B cell (primary cell): ENCODE results near the gene RIT2. TPM values are rescaled to one million over a fixed set of nuclear protein-coding genes. Genes with fewer than 3 reads are reported as not detected.

Experiments
- ATAC-seq: fragments of 200-7000 bp; cut with Tn5 transposase; one replicate; pipeline ENCODE4 v1.10.0; 2021; ENCODE audit warnings: low read depth, mild to moderate bottlenecking, moderate number of reproducible peaks, moderate library complexity
- CTCF ChIA-PET: fragments of 350-600 bp; sonication (Branson Sonifier 250); formaldehyde crosslinking; loops from one replicate; lab custom pipeline; 2021; ENCODE audit warnings: antibody characterized with exemption, inconsistent platforms; lab: Charles Lee
- POLR2A ChIA-PET: fragments of 350-600 bp; sonication (Branson Sonifier 250); formaldehyde crosslinking; loops from one replicate; lab custom pipeline; 2021; ENCODE audit warnings: antibody characterized with exemption; lab: Charles Lee
- DNase-seq: peaks from one replicate; pipeline ENCODE4 v3.0.0; 2013
- H2AFZ ChIP-seq: 2 replicates; pipeline ENCODE4 v1.6.1; 2012; ENCODE audit warnings: mild to moderate bottlenecking, low read depth, low read length; ENCODE audit not compliant: insufficient read depth, poor library complexity, severe bottlenecking
- H3K27ac ChIP-seq, 2 donors: 1 replicate in 1 of 2; 2 replicates in 1 of 2; pipeline ENCODE4 v1.5.1; 2012 to 2013; ENCODE audit warnings: low read length in 2 of 2, mild to moderate bottlenecking in 2 of 2, moderate library complexity in 1 of 2
- H3K27me3 ChIP-seq, 4 experiments: fragments of 200-600 bp in 1 of 4; sonication (generic) in 1 of 4; replicated peaks in 1 of 4; 1 replicate in 2 of 4; 2 replicates in 2 of 4; pipeline versions ENCODE4 v1.6.1 to v1.7.0; 2013 to 2016; ENCODE audit warnings: low read length in 3 of 4, mild to moderate bottlenecking in 2 of 4, mixed read lengths in 1 of 4, moderate library complexity in 1 of 4; ENCODE audit not compliant: insufficient read depth in 4 of 4, control insufficient read depth in 3 of 4; ENCODE audit errors: control extremely low read depth in 1 of 4
- H3K36me3 ChIP-seq, 2 experiments: replicated peaks in 1 of 2; 1 replicate in 1 of 2; 2 replicates in 1 of 2; pipeline versions ENCODE4 v1.6.1 to v1.7.1; 2013; ENCODE audit warnings: low read length in 1 of 2; ENCODE audit not compliant: insufficient read depth in 2 of 2, control insufficient read depth in 1 of 2; ENCODE audit errors: control extremely low read depth in 1 of 2, extremely low read depth in 1 of 2
- H3K4me1 ChIP-seq, 2 donors: fragments of 200-600 bp in 1 of 2; sonication (generic) in 1 of 2; 1 replicate in 1 of 2; 2 replicates in 1 of 2; pipeline versions ENCODE4 v1.5.1 to v1.6.1; 2013 to 2017; ENCODE audit warnings: low read length in 2 of 2; ENCODE audit not compliant: control insufficient read depth in 2 of 2, insufficient read depth in 2 of 2
- H3K4me2 ChIP-seq: replicated peaks from 2 replicates; pipeline ENCODE3; 2012; ENCODE audit warnings: mild to moderate bottlenecking, low read depth, low read length; ENCODE audit not compliant: poor library complexity, severe bottlenecking
- H3K4me3 ChIP-seq, 5 experiments: fragments of 200-600 bp in 1 of 5; sonication (generic) in 1 of 5; 1 replicate in 3 of 5; 2 replicates in 2 of 5; pipeline versions ENCODE4 v1.5.1 to v1.7.0; 2011 to 2016; ENCODE audit warnings: low read length in 4 of 5, mild to moderate bottlenecking in 4 of 5, low read depth in 2 of 5, control low read depth in 1 of 5, moderate library complexity in 1 of 5; ENCODE audit not compliant: insufficient read depth in 1 of 5; ENCODE audit errors: control extremely low read depth in 1 of 5, extremely low read depth in 1 of 5
- H3K79me2 ChIP-seq: fragments of 200-600 bp; sonication (generic); one replicate; pipeline ENCODE4 v1.6.0; 2016; ENCODE audit warnings: low read length; ENCODE audit not compliant: control insufficient read depth, insufficient read depth
- H3K9ac ChIP-seq: fragments of 200-600 bp; sonication (generic); 2 replicates; pipeline ENCODE4 v1.6.1; 2017; ENCODE audit warnings: mild to moderate bottlenecking, low read length, moderate library complexity
- H3K9me3 ChIP-seq, 3 donors: one replicate each; pipeline versions ENCODE4 v1.6.1 to v1.7.1; 2013; ENCODE audit warnings: low read length in 2 of 3; ENCODE audit not compliant: control insufficient read depth in 2 of 3, insufficient read depth in 1 of 3; ENCODE audit errors: control extremely low read depth in 1 of 3
- H4K20me1 ChIP-seq: 2 replicates; pipeline ENCODE4 v1.6.0; 2012; ENCODE audit warnings: mild to moderate bottlenecking, low read length; ENCODE audit not compliant: insufficient read depth, control insufficient read depth, poor library complexity, severe bottlenecking
- H3K27ac Mint-ChIP-seq: one replicate; pipeline ENCODE4 v1.8.0; 2021; ENCODE audit warnings: mixed read lengths
- H3K27me3 Mint-ChIP-seq: one replicate; pipeline ENCODE4 v1.8.0; 2021; ENCODE audit warnings: mixed read lengths
- H3K4me1 Mint-ChIP-seq: one replicate; pipeline ENCODE4 v1.8.0; 2021; ENCODE audit warnings: mixed read lengths
- H3K4me3 Mint-ChIP-seq: one replicate; pipeline ENCODE4 v1.8.0; 2021; ENCODE audit warnings: mixed read lengths
- H3K9me3 Mint-ChIP-seq: one replicate; pipeline ENCODE4 v1.8.0; 2022; ENCODE audit warnings: mixed read lengths; ENCODE audit not compliant: insufficient read depth
- EZH2 ChIP-seq: IDR thresholded peaks from 2 replicates; pipeline ENCODE4 v1.6.1; 2012; ENCODE audit warnings: borderline replicate concordance, low read depth, mild to moderate bottlenecking, moderate library complexity, low read length; ENCODE audit not compliant: insufficient read depth, poor library complexity, severe bottlenecking
- WGBS: methylation state at CpG from one replicate; pipeline ENCODE4 v1.1.5; 2013; ENCODE audit warnings: missing lambda C conversion rate; ENCODE audit not compliant: insufficient coverage; 5-methylcytosine and 5-hydroxymethylcytosine counted together
- intact Hi-C: fragments of 100-400 bp; cut with micrococcal nuclease; formaldehyde crosslinking; loops from one replicate; pipeline ENCODE4 v1.10.0; 2022
- polyA plus RNA-seq: library from polyadenylated mRNA; depleted of rRNA; stranded (reverse); fragments of >200 nt; gene quantifications from 2 replicates; pipeline ENCODE4 v1.2.3, GENCODE V29; 2012
- total RNA-seq, 2 donors: library from RNA; stranded (reverse); fragments of 120-200 nt in 1 of 2; gene quantifications; 1 replicate in 1 of 2; 2 replicates in 1 of 2; pipeline versions ENCODE4 v1.2.3 to v1.2.4, GENCODE V29; 2013 to 2022
- TF ChIP-seq, protein P1 (sequence below): fragments of 200-600 bp; IDR thresholded peaks from one replicate; pipeline ENCODE4 v1.8.0; 2022; ENCODE audit warnings: antibody characterized with exemption, mild to moderate bottlenecking

RIT2 gene
- total and polyA plus RNA-seq, 2 donors (not counting 1 experiment from before 2014, with no cell fraction given): not detected

DNA sequence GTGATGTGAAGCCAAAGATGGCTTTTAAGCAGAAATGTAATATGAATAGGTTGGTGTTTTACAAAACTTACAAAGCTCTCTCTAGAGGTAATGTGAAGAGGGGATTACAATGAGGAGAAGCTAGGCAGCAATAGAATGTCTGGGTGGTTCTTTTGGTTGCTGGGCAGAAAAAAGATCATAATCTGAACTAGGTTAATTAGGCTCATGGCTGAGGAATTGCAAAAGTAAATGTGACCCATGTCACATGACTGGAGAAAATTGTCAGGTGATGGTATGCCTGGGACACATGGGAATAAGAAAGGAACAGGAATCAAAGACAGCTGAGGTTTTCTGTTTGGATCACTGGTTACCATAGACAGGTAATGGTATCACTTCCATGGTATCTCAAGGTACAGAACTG lies 7.5 kb upstream of the RIT2 start:
- Histone ChIP-seq H2AFZ (no peak overlapping the region), H3K27me3 (no peaks in the 10 kb centered on the region), H3K4me1 (no peaks in the 10 kb centered on the region), H3K27ac (no peak overlapping the region), H3K9me3 (no peaks in the 10 kb centered on the region), H4K20me1 (no peaks in the 10 kb centered on the region), H3K36me3 (no peaks in the 10 kb centered on the region), H3K4me2 (no peak overlapping the region), H3K79me2 (no peaks in the 10 kb centered on the region), H3K9ac (no peak overlapping the region), H3K4me3 (no peak overlapping the region)
- ATAC-seq (no peak), DNase-seq (no peak)
- ChIA-PET CTCF (no interaction called here), POLR2A (no interaction called here)
- H3K4me1 Mint-ChIP-seq: no peaks in the 10 kb centered on the region
- H3K27ac Mint-ChIP-seq: no peak overlapping the region
- intact Hi-C loops: no loop called here
- H3K27me3 Mint-ChIP-seq: no peaks in the 10 kb centered on the region
- TF ChIP-seq EZH2: no peak
- TF ChIP-seq, protein P1, sequence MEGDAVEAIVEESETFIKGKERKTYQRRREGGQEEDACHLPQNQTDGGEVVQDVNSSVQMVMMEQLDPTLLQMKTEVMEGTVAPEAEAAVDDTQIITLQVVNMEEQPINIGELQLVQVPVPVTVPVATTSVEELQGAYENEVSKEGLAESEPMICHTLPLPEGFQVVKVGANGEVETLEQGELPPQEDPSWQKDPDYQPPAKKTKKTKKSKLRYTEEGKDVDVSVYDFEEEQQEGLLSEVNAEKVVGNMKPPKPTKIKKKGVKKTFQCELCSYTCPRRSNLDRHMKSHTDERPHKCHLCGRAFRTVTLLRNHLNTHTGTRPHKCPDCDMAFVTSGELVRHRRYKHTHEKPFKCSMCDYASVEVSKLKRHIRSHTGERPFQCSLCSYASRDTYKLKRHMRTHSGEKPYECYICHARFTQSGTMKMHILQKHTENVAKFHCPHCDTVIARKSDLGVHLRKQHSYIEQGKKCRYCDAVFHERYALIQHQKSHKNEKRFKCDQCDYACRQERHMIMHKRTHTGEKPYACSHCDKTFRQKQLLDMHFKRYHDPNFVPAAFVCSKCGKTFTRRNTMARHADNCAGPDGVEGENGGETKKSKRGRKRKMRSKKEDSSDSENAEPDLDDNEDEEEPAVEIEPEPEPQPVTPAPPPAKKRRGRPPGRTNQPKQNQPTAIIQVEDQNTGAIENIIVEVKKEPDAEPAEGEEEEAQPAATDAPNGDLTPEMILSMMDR: no peak
- H3K4me3 Mint-ChIP-seq: no peak overlapping the region
- H3K9me3 Mint-ChIP-seq: peaks cover 3% of the 10 kb centered on the region

DNA sequence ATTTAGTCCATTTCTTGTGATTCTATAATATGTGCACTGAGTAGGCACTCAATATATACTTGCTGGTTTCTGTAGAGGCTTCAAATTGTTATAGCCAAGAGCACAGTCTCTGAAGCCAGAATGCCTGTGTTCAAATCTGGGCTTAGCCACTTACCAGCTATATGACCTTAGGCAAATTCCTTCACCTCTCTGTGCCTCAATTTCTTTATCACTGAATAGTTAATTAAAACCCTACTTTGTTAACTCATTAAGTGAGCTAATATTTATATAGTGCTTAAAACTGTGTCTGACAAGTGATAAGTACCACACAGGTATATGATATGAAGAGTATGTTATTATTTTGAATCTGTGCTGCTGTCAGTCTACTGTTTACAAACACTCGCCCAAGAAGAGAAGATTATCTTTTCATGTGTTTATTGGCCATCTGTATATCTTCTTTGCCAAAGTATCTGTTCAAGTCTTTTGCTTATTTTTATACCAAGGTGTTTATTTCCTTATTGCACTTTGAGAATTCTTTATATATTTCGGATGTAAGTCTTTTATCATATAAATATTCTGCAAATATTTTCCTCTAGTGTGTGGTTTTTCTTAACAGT lies 1.3 kb upstream of the RIT2 start:
- no peak overlapping the region for H3K4me3 Mint-ChIP-seq
- Histone ChIP-seq H3K36me3 (no peaks in the 10 kb centered on the region), H3K79me2 (no peaks in the 10 kb centered on the region), H4K20me1 (no peaks in the 10 kb centered on the region), H3K4me2 (no peak overlapping the region), H3K27me3 (no peaks in the 10 kb centered on the region), H3K4me3 (no peak overlapping the region), H3K9ac (no peak overlapping the region), H3K9me3 (no peaks in the 10 kb centered on the region), H3K4me1 (no peaks in the 10 kb centered on the region), H3K27ac (no peak overlapping the region), H2AFZ (no peak overlapping the region)
- no peaks in the 10 kb centered on the region for H3K4me1 Mint-ChIP-seq
- H3K9me3 Mint-ChIP-seq: peaks cover 3% of the 10 kb centered on the region
- DNase-seq (no peak), ATAC-seq (no peak)
- CTCF ChIA-PET: no interaction called here
- intact Hi-C loops: no loop called here
- no peak overlapping the region for H3K27ac Mint-ChIP-seq
- POLR2A ChIA-PET: no interaction called here
- no peaks in the 10 kb centered on the region for H3K27me3 Mint-ChIP-seq
- WGBS: no CpG with 5 or more reads among the region's 2 CpGs
- no peak for TF ChIP-seq EZH2
- TF ChIP-seq, protein P1: no peak
